Mucosa of descending colon (tissue), 3 donors: ENCODE measurements around the gene ZHX3. TPM values are rescaled to one million over a fixed set of nuclear protein-coding genes. Genes with fewer than 3 reads are reported as not detected.

ENCODE experiments used
- ATAC-seq: fragments of 200-7000 bp; cut with Tn5 transposase; one replicate; pipeline ENCODE4 v1.9.1; 2020; ENCODE audit warnings: mild to moderate bottlenecking, moderate library complexity
- DNase-seq, 3 donors: peaks; one replicate each; pipeline ENCODE4 v3.0.0-alpha.2; 2020
- H3K36me3 ChIP-seq: fragments of 200-600 bp; one replicate; pipeline ENCODE4 v1.8.0; 2021; ENCODE audit warnings: low read depth, mild to moderate bottlenecking
- H3K4me1 ChIP-seq: fragments of 200-600 bp; one replicate; pipeline ENCODE4 v1.8.0; 2021; ENCODE audit warnings: low read depth, mild to moderate bottlenecking
- H3K4me3 ChIP-seq: fragments of 200-600 bp; one replicate; pipeline ENCODE4 v1.8.0; 2021; ENCODE audit warnings: mild to moderate bottlenecking
- H3K9me3 ChIP-seq: fragments of 200-600 bp; one replicate; pipeline ENCODE4 v1.8.0; 2021; ENCODE audit warnings: mild to moderate bottlenecking
- intact Hi-C, 2 donors: fragments of 100-400 bp; cut with DNase I in 1 of 2; cut with micrococcal nuclease in 1 of 2; formaldehyde crosslinking; loops; one replicate each; pipeline versions ENCODE4 v1.11.0 to v1.11.1; 2022; cut with DNase I, micrococcal nuclease
- total RNA-seq, 3 donors: library from RNA; stranded (reverse); fragmentation: NEBNext Ultra II Directional in 2 of 3; extraction: Animal tissue kit (Norgen Biotek cat#: 25700) in 2 of 3; gene quantifications; one replicate each; pipeline versions ENCODE4 v1.2.1 to v1.2.4, GENCODE V29; 2021 to 2023
- TF ChIP-seq, protein P1 (sequence below): fragments of 200-600 bp; IDR thresholded peaks from one replicate; pipeline ENCODE4 v1.8.0; 2022; ENCODE audit warnings: antibody characterized with exemption, mild to moderate bottlenecking
- donor health status: DM: no; HTN: no; CAD: no; lungs with moderate emphysema.
- donor health status: DM: no; HTN: no; CAD: no.
- donor health status: DM: no; HTN: yes; CAD: no.

The ZHX3 gene
- total RNA-seq, 3 donors from 2014 or later = 24.5 to 84.5 (median 32.8) TPM

DNA sequence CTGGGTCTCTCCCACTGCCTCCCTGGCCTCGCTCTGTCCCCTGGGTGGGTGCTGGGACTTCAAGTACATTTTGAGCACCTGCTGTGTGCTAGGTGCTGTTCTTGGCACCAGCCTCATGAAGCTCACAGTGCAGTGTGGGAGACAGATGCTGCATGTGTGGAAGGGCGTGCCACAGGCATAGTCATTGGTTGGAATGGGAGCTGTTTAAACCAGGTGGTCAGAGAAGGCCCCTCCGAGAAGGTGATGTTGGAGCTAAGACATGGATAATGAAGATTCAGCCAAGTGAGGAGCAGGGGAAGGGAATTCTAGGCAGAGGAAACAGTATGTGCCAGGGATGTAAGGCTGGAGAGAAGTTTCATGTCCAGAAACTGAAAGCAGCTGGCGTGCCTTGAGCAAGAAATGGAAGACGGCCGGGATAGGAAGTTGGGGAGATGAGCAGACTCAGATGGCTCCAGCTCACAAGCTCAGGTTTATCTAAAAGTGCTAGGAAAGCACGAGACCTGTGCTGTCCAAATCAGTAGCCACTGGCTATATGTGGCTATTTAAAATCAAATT is 33.0 kb upstream of the ZHX3 start:
- TF ChIP-seq, protein P1, sequence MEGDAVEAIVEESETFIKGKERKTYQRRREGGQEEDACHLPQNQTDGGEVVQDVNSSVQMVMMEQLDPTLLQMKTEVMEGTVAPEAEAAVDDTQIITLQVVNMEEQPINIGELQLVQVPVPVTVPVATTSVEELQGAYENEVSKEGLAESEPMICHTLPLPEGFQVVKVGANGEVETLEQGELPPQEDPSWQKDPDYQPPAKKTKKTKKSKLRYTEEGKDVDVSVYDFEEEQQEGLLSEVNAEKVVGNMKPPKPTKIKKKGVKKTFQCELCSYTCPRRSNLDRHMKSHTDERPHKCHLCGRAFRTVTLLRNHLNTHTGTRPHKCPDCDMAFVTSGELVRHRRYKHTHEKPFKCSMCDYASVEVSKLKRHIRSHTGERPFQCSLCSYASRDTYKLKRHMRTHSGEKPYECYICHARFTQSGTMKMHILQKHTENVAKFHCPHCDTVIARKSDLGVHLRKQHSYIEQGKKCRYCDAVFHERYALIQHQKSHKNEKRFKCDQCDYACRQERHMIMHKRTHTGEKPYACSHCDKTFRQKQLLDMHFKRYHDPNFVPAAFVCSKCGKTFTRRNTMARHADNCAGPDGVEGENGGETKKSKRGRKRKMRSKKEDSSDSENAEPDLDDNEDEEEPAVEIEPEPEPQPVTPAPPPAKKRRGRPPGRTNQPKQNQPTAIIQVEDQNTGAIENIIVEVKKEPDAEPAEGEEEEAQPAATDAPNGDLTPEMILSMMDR = no peak
- Histone ChIP-seq H3K36me3 (no peaks in the 10 kb centered on the region), H3K4me1 (no peaks in the 10 kb centered on the region), H3K9me3 (no peaks in the 10 kb centered on the region), H3K4me3 (no peak overlapping the region)
- intact Hi-C loops = no loop called here
- no peak for DNase-seq
- no peak for ATAC-seq

DNA sequence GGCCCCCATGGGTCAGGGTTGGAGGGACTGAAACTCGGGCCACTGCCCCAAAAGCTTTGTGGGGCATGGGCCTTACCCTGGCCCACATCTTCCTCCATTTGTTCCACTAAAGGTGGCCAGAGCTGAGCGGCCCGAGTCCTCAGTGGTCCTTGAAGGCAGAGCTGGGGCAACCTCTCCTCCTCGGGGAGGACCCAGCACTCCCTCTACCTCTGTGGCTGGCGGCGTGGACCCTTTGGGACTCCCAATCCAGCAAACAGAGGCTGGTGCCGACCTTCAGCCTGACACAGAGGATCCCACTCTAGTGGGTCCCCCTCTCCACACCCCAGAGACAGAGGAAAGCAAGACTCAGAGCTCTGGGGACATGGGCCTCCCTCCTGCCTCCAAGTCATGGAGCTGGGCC is 32.4 kb upstream of the ZHX3 start:
- intact Hi-C loops = no loop called here
- Histone ChIP-seq H3K4me1 (no peaks in the 10 kb centered on the region), H3K36me3 (no peaks in the 10 kb centered on the region), H3K9me3 (no peaks in the 10 kb centered on the region), H3K4me3 (no peak overlapping the region)
- TF ChIP-seq, protein P1 = no peak
- ATAC-seq = no peak
- peak in 1 of 3 donors; percentile 25 for DNase-seq

DNA sequence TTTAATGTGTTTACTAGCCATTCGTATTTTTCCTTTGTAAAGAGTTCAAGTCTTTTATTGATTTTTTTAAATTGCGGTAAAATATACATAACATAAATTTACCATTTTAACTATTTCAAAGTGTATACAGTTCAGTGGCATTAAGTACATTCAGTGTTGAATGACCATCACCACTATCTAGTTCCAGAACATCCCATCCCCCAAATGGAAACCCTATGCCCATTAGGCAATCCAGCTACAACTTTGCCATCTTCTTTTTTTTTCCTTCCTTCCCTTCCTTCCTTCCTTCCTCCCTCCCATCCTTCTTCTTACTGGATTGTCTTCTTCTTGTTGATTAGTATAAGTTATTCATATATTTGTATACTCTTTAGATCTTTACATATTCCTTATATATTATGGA is 31.7 kb upstream of the ZHX3 start:
- no peak for ATAC-seq
- TF ChIP-seq, protein P1 = no peak
- intact Hi-C loops = no loop called here

DNA sequence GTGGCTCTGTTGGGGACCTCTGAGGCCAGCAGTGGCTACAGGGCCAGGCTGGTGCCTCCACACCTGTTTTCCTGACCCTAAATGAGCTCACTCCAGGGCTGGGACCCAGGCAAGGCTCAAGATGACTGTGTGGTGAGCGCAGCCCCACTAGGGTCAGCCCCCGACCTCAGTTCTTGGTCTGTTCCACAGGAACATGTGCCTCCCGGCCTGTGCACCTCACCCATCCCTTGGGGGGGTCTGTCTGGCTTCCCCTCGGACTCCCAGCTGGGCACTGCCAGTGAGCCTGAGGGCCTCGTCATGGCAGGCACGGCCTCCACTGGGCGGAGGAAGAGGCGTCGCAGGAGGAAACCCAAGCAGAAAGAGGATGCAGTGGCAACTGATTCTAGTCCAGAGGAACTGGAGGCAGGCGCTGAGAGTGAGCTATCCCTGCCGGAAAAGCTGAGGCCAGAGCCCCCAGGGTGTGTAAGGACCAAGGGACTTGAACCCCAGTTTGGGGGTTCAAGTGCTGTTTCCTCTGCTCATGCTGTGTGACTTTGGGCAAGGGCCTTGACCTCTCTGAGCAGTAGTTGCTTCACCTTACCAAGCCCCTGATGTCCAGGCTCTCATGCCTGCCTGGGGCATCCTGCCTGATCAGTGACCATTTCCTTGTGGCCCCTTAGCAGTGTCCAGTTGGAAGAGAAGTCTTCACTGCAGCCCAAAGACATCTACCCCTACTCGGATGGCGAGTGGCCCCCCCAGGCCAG is 31.1 kb upstream of the ZHX3 start:
- ATAC-seq = no peak
- TF ChIP-seq, protein P1 = no peak

More for the DNA sequence above, 31.7 kb upstream of the ZHX3 start:
- Histone ChIP-seq H3K36me3 (no peaks in the 10 kb centered on the region), H3K9me3 (no peaks in the 10 kb centered on the region), H3K4me3 (no peak overlapping the region), H3K4me1 (no peaks in the 10 kb centered on the region)
- DNase-seq = no peak

DNA sequence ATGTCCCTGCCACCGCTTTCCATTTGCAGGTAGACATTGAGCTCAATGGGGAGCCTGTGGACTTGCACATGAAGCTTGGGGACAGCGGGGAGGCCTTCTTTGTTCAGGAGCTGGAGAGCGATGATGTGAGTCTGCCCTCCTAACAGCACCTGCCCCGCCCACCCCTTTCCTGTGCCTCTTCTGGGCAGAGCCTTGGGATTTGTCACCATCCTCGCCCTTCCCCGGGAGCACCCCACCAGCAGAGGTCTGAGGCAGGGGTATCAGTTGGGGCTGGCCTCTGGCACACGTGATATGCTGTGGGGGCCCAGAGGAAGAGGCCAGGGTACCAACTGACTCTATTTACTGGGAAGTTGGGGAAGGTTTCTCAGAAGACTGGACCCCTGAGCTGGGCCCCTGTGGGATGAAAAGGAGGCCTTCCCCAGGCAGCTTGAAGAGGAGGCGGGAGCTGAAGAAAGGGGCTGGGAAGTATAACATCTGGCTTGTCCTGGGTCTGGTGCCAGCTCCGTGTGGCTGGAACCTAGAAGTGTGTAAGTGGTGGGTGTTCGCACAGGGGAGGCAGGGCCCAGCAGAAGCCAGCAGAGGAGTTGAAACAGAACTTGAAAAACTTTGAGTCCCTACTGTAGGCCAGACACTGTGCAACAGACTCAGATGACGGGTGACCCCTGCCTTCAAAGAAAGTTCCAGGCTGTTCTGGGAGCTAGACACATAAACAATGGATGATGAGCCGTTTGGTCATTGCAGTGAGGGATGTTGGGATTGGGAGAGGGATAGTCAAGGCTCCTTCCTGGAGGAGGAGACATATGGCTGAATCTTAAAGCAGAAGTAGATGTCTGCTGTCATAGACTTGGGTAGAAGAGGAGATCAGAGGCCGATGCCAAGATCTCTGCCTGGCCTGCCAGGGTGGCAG is 30.2 kb upstream of the ZHX3 start:
- TF ChIP-seq, protein P1 = no peak
- intact Hi-C loops = no loop called here
- H3K4me3 ChIP-seq = no peak overlapping the region
- ATAC-seq = no peak
- no peaks in the 10 kb centered on the region for H3K36me3 ChIP-seq
- H3K9me3 ChIP-seq = no peaks in the 10 kb centered on the region
- no peak for DNase-seq
- H3K4me1 ChIP-seq = no peaks in the 10 kb centered on the region

More for the DNA sequence above, 31.1 kb upstream of the ZHX3 start:
- no peaks in the 10 kb centered on the region for H3K36me3 ChIP-seq
- no peak for DNase-seq
- intact Hi-C loops = no loop called here
- no peaks in the 10 kb centered on the region for H3K9me3 ChIP-seq
- no peak overlapping the region for H3K4me3 ChIP-seq
- no peaks in the 10 kb centered on the region for H3K4me1 ChIP-seq
